Activated CD4-positive, alpha-beta T cell treated with anti-CD3 and anti-CD28 coated beads, Interleukin-2, amount 10 ng/mL, durations not matched to agents 7 days and 5 days (primary cell): ENCODE data around the gene NUDT8. TPM values are rescaled to one million over a fixed set of nuclear protein-coding genes. Genes with fewer than 3 reads are reported as not detected.
"Not testable (repeated sequence)": the region's sequence is repeated elsewhere in the genome, so short reads cannot be mapped to it uniquely, and the experiment has no call there.

Experiments used
- CTCF ChIA-PET: fragments of 350-600 bp; sonication (Branson Sonifier 250); formaldehyde crosslinking; loops from one replicate; lab custom pipeline; 2021; ENCODE audit warnings: antibody characterized with exemption; lab: Charles Lee
- POLR2A ChIA-PET: fragments of 350-600 bp; sonication (Branson Sonifier 250); formaldehyde crosslinking; loops from one replicate; lab custom pipeline; 2021; ENCODE audit warnings: antibody characterized with exemption; lab: Charles Lee
- DNase-seq: peaks from one replicate; pipeline ENCODE4 v3.0.0-alpha.2; 2020
- H3K27ac Mint-ChIP-seq: one replicate; pipeline ENCODE4 v1.8.0; 2021; ENCODE audit warnings: mild to moderate bottlenecking, moderate library complexity, mixed read lengths
- H3K27me3 Mint-ChIP-seq: one replicate; pipeline ENCODE4 v1.8.0; 2021; ENCODE audit warnings: mixed read lengths
- H3K36me3 Mint-ChIP-seq: one replicate; pipeline ENCODE4 v1.8.0; 2021; ENCODE audit warnings: low read depth, mixed read lengths
- H3K4me1 Mint-ChIP-seq: one replicate; pipeline ENCODE4 v1.8.0; 2021; ENCODE audit warnings: mixed read lengths
- H3K4me3 Mint-ChIP-seq: one replicate; pipeline ENCODE4 v1.8.0; 2021; ENCODE audit warnings: mild to moderate bottlenecking, moderate library complexity, mixed read lengths
- H3K9me3 Mint-ChIP-seq: one replicate; pipeline ENCODE4 v1.8.0; 2021; ENCODE audit warnings: mixed read lengths
- total RNA-seq, 2 experiments: library from RNA; stranded (reverse); gene quantifications; one replicate each; pipeline ENCODE4 v1.2.3, GENCODE V29; 2021

Gene NUDT8
- total RNA-seq, 2 experiments from 2014 or later, result 7.3 to 8.8 TPM

- no peak for DNase-seq
- H3K4me3 Mint-ChIP-seq, result peak overlapping the region; percentile 93
- H3K27ac Mint-ChIP-seq, result peak overlapping the region; percentile 93
- H3K36me3 Mint-ChIP-seq, result peaks cover 29% of the 10 kb centered on the region
- H3K9me3 Mint-ChIP-seq, result no peaks in the 10 kb centered on the region
- ChIA-PET CTCF (interaction anchor here (0.7 to 3.8 kb wide), 4 partner anchors 8 to 342 kb away, joined by 3 to 18 read pairs (median 4); partner anchors contain the start of gene NUDT8), POLR2A (interaction anchor here (0.6 kb wide), 1 partner anchor 210 kb away, joined by 5 read pairs; no protein-coding TSS in a partner anchor)
- peaks cover 30% of the 10 kb centered on the region for H3K4me1 Mint-ChIP-seq
- H3K27me3 Mint-ChIP-seq, result no peaks in the 10 kb centered on the region
These were observed 21.3 kb downstream of the NUDT8 start for GRCh38 chr11:67608486-67608885.

- peaks cover 7% of the 10 kb centered on the region for H3K27me3 Mint-ChIP-seq
- H3K9me3 Mint-ChIP-seq, result no peaks in the 10 kb centered on the region
- peak overlapping the region; percentile 93 for H3K4me3 Mint-ChIP-seq
- H3K27ac Mint-ChIP-seq, result peak overlapping the region; percentile 93
- peaks cover 23% of the 10 kb centered on the region for H3K4me1 Mint-ChIP-seq
- POLR2A ChIA-PET, result no interaction called here
- H3K36me3 Mint-ChIP-seq, result peaks cover 23% of the 10 kb centered on the region
- CTCF ChIA-PET, result interaction anchor here (0.6 to 3.8 kb wide), 4 partner anchors 10 to 1115 kb away, joined by 3 to 18 read pairs (median 4); partner anchors contain the start of gene NUDT8
- no peak for DNase-seq
These were observed 22.2 kb downstream of the NUDT8 start for GRCh38 chr11:67607507-67607906.

GRCh38 chr11:67606492-67607295 lies 23.0 kb downstream of the NUDT8 start, which contains the start of gene NDUFV1:
Gene NDUFV1 (plus strand): TSS chr11:67606936. CDS start chr11:67607005, 69 bp downstream.
- Mint-ChIP-seq H3K27ac (peak within 1 kb of the TSS; percentile 93), H3K36me3 (peaks cover 18% of the 10 kb centered on the region), H3K27me3 (peaks cover 7% of the 10 kb centered on the region), H3K9me3 (no peaks in the 10 kb centered on the region), H3K4me1 (peaks cover 19% of the 10 kb centered on the region), H3K4me3 (peak within 1 kb of the TSS; percentile 93)
- POLR2A ChIA-PET, result no interaction called here
- CTCF ChIA-PET, result interaction anchor here (0.6 to 3.8 kb wide), 3 partner anchors 23 to 1116 kb away, joined by 4 to 18 read pairs (median 7); partner anchors contain the start of gene NUDT8
- peak; percentile 97 for DNase-seq

- ChIA-PET CTCF (interaction anchor here (1.6 kb wide), 1 partner anchor 23 kb away, joined by 7 read pairs; the partner anchor contains the start of gene NUDT8), POLR2A (no interaction called here)
- peaks cover 15% of the 10 kb centered on the region for H3K36me3 Mint-ChIP-seq
- H3K27ac Mint-ChIP-seq, result peak overlapping the region; percentile 93
- peaks cover 9% of the 10 kb centered on the region for H3K27me3 Mint-ChIP-seq
- H3K9me3 Mint-ChIP-seq, result no peaks in the 10 kb centered on the region
- DNase-seq, result no peak
- H3K4me3 Mint-ChIP-seq, result peak overlapping the region; percentile 93
- peaks cover 19% of the 10 kb centered on the region for H3K4me1 Mint-ChIP-seq
These were observed 23.6 kb downstream of the NUDT8 start for GRCh38 chr11:67606093-67606491.

- POLR2A ChIA-PET, result no interaction called here
- H3K27me3 Mint-ChIP-seq, result peaks cover 12% of the 10 kb centered on the region
- peak overlapping the region; percentile 93 for H3K4me3 Mint-ChIP-seq
- CTCF ChIA-PET, result interaction anchor here (1.6 kb wide), 1 partner anchor 24 kb away, joined by 7 read pairs; the partner anchor contains the start of gene NUDT8
- H3K4me1 Mint-ChIP-seq, result peaks cover 24% of the 10 kb centered on the region
- DNase-seq, result no peak
- H3K36me3 Mint-ChIP-seq, result peaks cover 15% of the 10 kb centered on the region
- no peaks in the 10 kb centered on the region for H3K9me3 Mint-ChIP-seq
- peak overlapping the region; percentile 65 for H3K27ac Mint-ChIP-seq
These were observed 24.3 kb downstream of the NUDT8 start for GRCh38 chr11:67605231-67606011.

- CTCF ChIA-PET, result interaction anchor here (1.6 kb wide), 1 partner anchor 24 kb away, joined by 7 read pairs; the partner anchor contains the start of gene NUDT8
- no peak overlapping the region for H3K4me3 Mint-ChIP-seq
- H3K27ac Mint-ChIP-seq, result no peak overlapping the region
- no peak for DNase-seq
- H3K36me3 Mint-ChIP-seq, result peaks cover 15% of the 10 kb centered on the region
- POLR2A ChIA-PET, result no interaction called here
- no peaks in the 10 kb centered on the region for H3K9me3 Mint-ChIP-seq
- peaks cover 26% of the 10 kb centered on the region for H3K4me1 Mint-ChIP-seq
- H3K27me3 Mint-ChIP-seq, result peaks cover 18% of the 10 kb centered on the region
These were observed 24.9 kb downstream of the NUDT8 start for GRCh38 chr11:67604815-67605214.

GRCh38 chr11:67604119-67604518 lies 25.6 kb downstream of the NUDT8 start:
- H3K4me3 Mint-ChIP-seq, H3K36me3 Mint-ChIP-seq, CTCF ChIA-PET, H3K9me3 Mint-ChIP-seq, H3K27ac Mint-ChIP-seq, POLR2A ChIA-PET, DNase-seq: not testable (repeated sequence)
- peaks cover 25% of the 10 kb centered on the region for H3K27me3 Mint-ChIP-seq
- peaks cover 26% of the 10 kb centered on the region for H3K4me1 Mint-ChIP-seq

GRCh38 chr11:67601098-67601497 lies 28.6 kb downstream of the NUDT8 start:
- H3K27ac Mint-ChIP-seq, result no peak overlapping the region
- H3K27me3 Mint-ChIP-seq, result peaks cover 30% of the 10 kb centered on the region
- H3K4me1 Mint-ChIP-seq, result peaks cover 11% of the 10 kb centered on the region
- no peak for DNase-seq
- H3K36me3 Mint-ChIP-seq, result no peaks in the 10 kb centered on the region
- POLR2A ChIA-PET, result no interaction called here
- H3K9me3 Mint-ChIP-seq, result peaks cover 2% of the 10 kb centered on the region
- H3K4me3 Mint-ChIP-seq, result no peak overlapping the region
- CTCF ChIA-PET, result interaction anchor here (2.2 kb wide), 1 partner anchor 29 kb away, joined by 8 read pairs; the partner anchor contains the start of gene NUDT8

- peaks cover 7% of the 10 kb centered on the region for H3K4me1 Mint-ChIP-seq
- peaks cover 30% of the 10 kb centered on the region for H3K27me3 Mint-ChIP-seq
- no peak overlapping the region for H3K4me3 Mint-ChIP-seq
- peaks cover 2% of the 10 kb centered on the region for H3K9me3 Mint-ChIP-seq
- POLR2A ChIA-PET, result no interaction called here
- H3K27ac Mint-ChIP-seq, result no peak overlapping the region
- DNase-seq, result no peak
- CTCF ChIA-PET, result interaction anchor here (1.2 to 2.2 kb wide), 2 partner anchors 8 to 29 kb away, joined by 3 to 8 read pairs; partner anchors contain the start of gene NUDT8
- no peaks in the 10 kb centered on the region for H3K36me3 Mint-ChIP-seq
These were observed 29.3 kb downstream of the NUDT8 start for GRCh38 chr11:67600324-67601029.

- no peak for DNase-seq
- Mint-ChIP-seq H3K36me3 (no peaks in the 10 kb centered on the region), H3K4me1 (peaks cover 7% of the 10 kb centered on the region), H3K27me3 (peaks cover 30% of the 10 kb centered on the region), H3K9me3 (peaks cover 2% of the 10 kb centered on the region), H3K27ac (no peak overlapping the region), H3K4me3 (no peak overlapping the region)
- ChIA-PET POLR2A (no interaction called here), CTCF (interaction anchor here (2.2 kb wide), 1 partner anchor 31 kb away, joined by 8 read pairs; the partner anchor contains the start of gene NUDT8)
These were observed 30.6 kb downstream of the NUDT8 start for GRCh38 chr11:67599149-67599548.

GRCh38 chr11:67597963-67598362 lies 31.8 kb downstream of the NUDT8 start:
- H3K27me3 Mint-ChIP-seq, result peaks cover 28% of the 10 kb centered on the region
- H3K27ac Mint-ChIP-seq, H3K36me3 Mint-ChIP-seq, H3K4me1 Mint-ChIP-seq, POLR2A ChIA-PET, H3K9me3 Mint-ChIP-seq, DNase-seq, H3K4me3 Mint-ChIP-seq, CTCF ChIA-PET: not testable (repeated sequence)

- H3K4me1 Mint-ChIP-seq, H3K9me3 Mint-ChIP-seq, H3K27ac Mint-ChIP-seq, H3K4me3 Mint-ChIP-seq, H3K36me3 Mint-ChIP-seq, CTCF ChIA-PET, POLR2A ChIA-PET, DNase-seq: not testable (repeated sequence)
- H3K27me3 Mint-ChIP-seq, result peaks cover 23% of the 10 kb centered on the region
These were observed 32.3 kb downstream of the NUDT8 start for GRCh38 chr11:67597458-67597857.
